ENCODE measurements around the gene BRMS1.
"Not testable (repeated sequence)": the region's sequence is repeated elsewhere in the genome, so short reads cannot be mapped to it uniquely, and the experiment has no call there.

The BRMS1 gene

GRCh38 chr11:66311470-66311964 lies 33.4 kb downstream of the BRMS1 start:
- peak overlapping the region; percentile 58 for H3K9ac ChIP-seq
- peaks cover 52% of the 10 kb centered on the region for H3K4me1 ChIP-seq

GRCh38 chr11:66310803-66311440 lies 34.0 kb downstream of the BRMS1 start:
- not testable (repeated sequence) for H3K27me3 ChIP-seq, H3K4me3 ChIP-seq, H3K9me3 ChIP-seq, H3K36me3 ChIP-seq
- H4K20me1 ChIP-seq: peaks cover 17% of the 10 kb centered on the region
- H3K4me2 ChIP-seq: peak overlapping the region; percentile 62
- H3K4me1 ChIP-seq: peaks cover 47% of the 10 kb centered on the region
- peak overlapping the region; percentile 58; the same call in 1 of the 2 replicates for H3K9ac ChIP-seq
- H3K27ac ChIP-seq: 0 out of 2 replicates have a peak overlapping the region, but pooled peaks have one; percentile 59

More at GRCh38 chr11:66311470-66311964, 33.4 kb downstream of the BRMS1 start:
- H3K4me3 ChIP-seq: peak overlapping the region; percentile 68
- no peaks in the 10 kb centered on the region for H3K36me3 ChIP-seq
- no peak for TF ChIP-seq Cebpa-rat (IDR thresholded peaks at IDR 0.05)
- H3K27ac ChIP-seq: peak overlapping the region; percentile 59
- peaks cover 22% of the 10 kb centered on the region for H4K20me1 ChIP-seq
- H3K27me3 ChIP-seq: no peaks in the 10 kb centered on the region
- H3K9me3 ChIP-seq: no peaks in the 10 kb centered on the region
- peak overlapping the region; percentile 62 for H3K4me2 ChIP-seq

GRCh38 chr11:66310324-66310723 lies 34.6 kb downstream of the BRMS1 start:
- peak overlapping the region; percentile 62; the same call in 1 of the 2 replicates for H3K4me2 ChIP-seq
- H3K4me1 ChIP-seq: peaks cover 41% of the 10 kb centered on the region
- H3K4me3 ChIP-seq: no peak overlapping the region
- H3K27ac ChIP-seq: no peak overlapping the region
- TF ChIP-seq Cebpa-rat (IDR thresholded peaks at IDR 0.05): no peak
- no peaks in the 10 kb centered on the region for H3K9me3 ChIP-seq
- no peak overlapping the region for H3K9ac ChIP-seq
- H3K27me3 ChIP-seq: no peaks in the 10 kb centered on the region
- H4K20me1 ChIP-seq: peaks cover 11% of the 10 kb centered on the region
- no peaks in the 10 kb centered on the region for H3K36me3 ChIP-seq

GRCh38 chr11:66309475-66309874 lies 35.4 kb downstream of the BRMS1 start:
- Histone ChIP-seq H3K36me3 (no peaks in the 10 kb centered on the region), H3K4me3 (no peak overlapping the region), H3K4me2 (no peak overlapping the region), H3K9me3 (no peaks in the 10 kb centered on the region), H3K27ac (no peak overlapping the region), H3K27me3 (no peaks in the 10 kb centered on the region), H4K20me1 (peaks cover 2% of the 10 kb centered on the region), H3K4me1 (peaks cover 32% of the 10 kb centered on the region), H3K9ac (no peak overlapping the region)
- no peak for TF ChIP-seq Cebpa-rat (IDR thresholded peaks at IDR 0.05)

- no peak for TF ChIP-seq Cebpa-rat (IDR thresholded peaks at IDR 0.05)
- Histone ChIP-seq H3K4me2 (no peak overlapping the region), H3K27me3 (no peaks in the 10 kb centered on the region), H3K9ac (no peak overlapping the region), H3K4me1 (no peaks in the 10 kb centered on the region), H3K9me3 (no peaks in the 10 kb centered on the region), H3K4me3 (no peak overlapping the region), H4K20me1 (no peaks in the 10 kb centered on the region), H3K27ac (no peak overlapping the region), H3K36me3 (no peaks in the 10 kb centered on the region)
These were observed 42.2 kb downstream of the BRMS1 start for GRCh38 chr11:66302656-66303055.

- no peak overlapping the region for H3K4me2 ChIP-seq
- H3K36me3 ChIP-seq: no peaks in the 10 kb centered on the region
- no peaks in the 10 kb centered on the region for H4K20me1 ChIP-seq
- no peak overlapping the region for H3K9ac ChIP-seq
- no peak overlapping the region for H3K27ac ChIP-seq
- no peak overlapping the region for H3K4me3 ChIP-seq
- no peaks in the 10 kb centered on the region for H3K9me3 ChIP-seq
- H3K4me1 ChIP-seq: no peaks in the 10 kb centered on the region
- TF ChIP-seq Cebpa-rat (IDR thresholded peaks at IDR 0.05): no peak
- H3K27me3 ChIP-seq: peaks cover 9% of the 10 kb centered on the region
These were observed 45.7 kb downstream of the BRMS1 start for GRCh38 chr11:66299186-66299585.

- H3K9me3 ChIP-seq: no peaks in the 10 kb centered on the region
- no peak for TF ChIP-seq Cebpa-rat (IDR thresholded peaks at IDR 0.05)
- H3K4me2 ChIP-seq: no peak overlapping the region
- no peaks in the 10 kb centered on the region for H3K4me1 ChIP-seq
- H3K27me3 ChIP-seq: peaks cover 25% of the 10 kb centered on the region
- no peaks in the 10 kb centered on the region for H4K20me1 ChIP-seq
- H3K36me3 ChIP-seq: no peaks in the 10 kb centered on the region
- H3K27ac ChIP-seq: no peak overlapping the region
- no peak overlapping the region for H3K9ac ChIP-seq
- no peak overlapping the region for H3K4me3 ChIP-seq
These were observed 47.3 kb downstream of the BRMS1 start for GRCh38 chr11:66297610-66298009.

- TF ChIP-seq Cebpa-rat (IDR thresholded peaks at IDR 0.05): no peak
- Histone ChIP-seq H3K4me3 (no peak overlapping the region), H3K27ac (no peak overlapping the region), H3K9me3 (no peaks in the 10 kb centered on the region), H3K36me3 (no peaks in the 10 kb centered on the region), H3K4me2 (no peak overlapping the region), H3K4me1 (peaks cover 12% of the 10 kb centered on the region), H3K9ac (no peak overlapping the region), H4K20me1 (no peaks in the 10 kb centered on the region; the same call in 1 of the 2 replicates), H3K27me3 (peaks cover 52% of the 10 kb centered on the region)
These were observed 50.0 kb downstream of the BRMS1 start for GRCh38 chr11:66294626-66295620.

GRCh38 chr11:66293777-66294625 lies 50.9 kb downstream of the BRMS1 start:
- no peak for TF ChIP-seq Cebpa-rat (IDR thresholded peaks at IDR 0.05)
- Histone ChIP-seq H3K9me3 (no peaks in the 10 kb centered on the region), H3K27me3 (peaks cover 56% of the 10 kb centered on the region), H3K4me1 (peaks cover 17% of the 10 kb centered on the region), H3K9ac (no peak overlapping the region), H3K27ac (no peak overlapping the region), H3K4me3 (no peak overlapping the region), H4K20me1 (no peaks in the 10 kb centered on the region; the same call in 1 of the 2 replicates), H3K4me2 (no peak overlapping the region), H3K36me3 (no peaks in the 10 kb centered on the region)

Measured in BLaER1 (cell line).